ENCODE measurements around the gene RAB8B.

The RAB8B gene

DNA sequence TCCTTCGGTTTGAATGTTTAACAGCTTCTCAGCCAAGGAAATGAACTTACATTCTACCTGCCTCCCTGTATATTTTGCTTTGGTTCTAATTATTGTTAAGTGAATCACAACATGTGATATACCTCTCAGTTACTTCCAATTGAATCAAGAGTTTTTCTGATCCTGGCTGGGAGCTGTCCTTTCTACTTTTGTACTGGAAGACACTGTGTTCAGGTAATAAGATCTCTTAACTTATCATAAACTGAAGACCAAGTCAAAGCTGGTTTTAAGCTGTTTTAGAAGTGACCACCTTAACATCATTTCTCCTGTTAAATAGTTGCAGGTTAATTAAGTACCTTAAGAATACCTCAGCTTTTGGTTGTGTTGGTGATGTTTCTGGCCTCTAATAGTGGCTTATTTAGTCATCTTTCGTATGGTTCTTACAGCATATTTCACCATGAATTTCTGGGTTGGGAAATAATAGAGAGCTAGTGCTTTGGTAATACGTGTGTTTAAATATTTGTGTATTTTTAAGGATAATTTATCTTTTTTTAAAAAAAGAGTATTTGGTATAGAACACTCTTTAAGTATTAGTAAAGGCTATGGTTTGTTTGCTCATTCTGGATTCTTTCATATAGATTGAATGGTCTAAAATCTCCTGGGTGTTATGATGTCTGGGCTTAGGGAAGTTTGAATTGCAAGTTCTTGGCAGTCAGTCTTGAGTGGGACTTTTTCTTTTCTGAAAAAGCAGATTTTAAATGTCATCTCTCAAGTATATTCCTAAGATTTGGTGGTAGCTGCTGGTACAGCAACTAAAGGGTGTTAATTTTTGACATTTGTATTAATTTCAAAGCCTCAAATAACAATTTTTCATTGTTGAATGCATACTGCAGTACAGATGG, 1.6 kb downstream of the RAB8B start:
- TF ChIP-seq ZNF274 (IDR thresholded peaks at IDR 0.05; ENCODE audit: low read depth, low read length): no peak
- H3K4me3 ChIP-seq (ENCODE audit: low read length): peak overlapping the region; percentile 95

DNA sequence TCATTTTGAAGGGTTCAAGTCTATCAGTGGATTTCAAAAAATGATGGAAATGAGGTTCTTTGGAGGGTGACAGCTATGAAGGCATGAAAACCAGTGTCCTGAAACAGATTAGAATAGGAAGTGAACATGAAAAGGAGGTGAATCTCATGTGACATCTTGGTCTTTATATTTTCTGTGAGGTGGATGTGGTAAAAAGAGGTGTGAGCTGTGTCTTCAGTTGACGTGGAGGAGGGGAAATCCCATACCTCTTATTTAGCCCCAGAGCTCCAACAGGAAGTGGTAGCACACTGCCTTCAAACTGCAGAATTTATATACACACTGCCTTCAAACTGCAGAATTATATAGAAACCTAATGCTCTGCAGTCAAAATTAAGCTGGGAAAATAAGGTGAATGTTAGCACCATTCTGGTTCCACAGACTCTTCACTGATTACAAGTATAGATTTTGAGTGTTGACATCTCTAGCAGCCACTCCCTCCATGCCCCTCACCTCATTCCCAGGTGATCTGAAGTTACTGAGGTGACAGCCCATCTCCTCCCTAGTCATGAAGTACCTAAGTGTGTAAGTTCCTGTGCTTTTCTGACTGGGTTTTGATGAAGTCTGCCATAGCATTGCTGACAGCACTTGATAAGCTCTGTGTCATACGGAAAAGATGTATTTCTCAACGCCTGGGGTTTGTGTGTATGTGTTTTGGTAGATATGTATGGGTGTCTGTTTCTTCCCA, 2.7 kb downstream of the RAB8B start:
- no peak for TF ChIP-seq ZNF274 (IDR thresholded peaks at IDR 0.05; ENCODE audit: low read depth, low read length)

DNA sequence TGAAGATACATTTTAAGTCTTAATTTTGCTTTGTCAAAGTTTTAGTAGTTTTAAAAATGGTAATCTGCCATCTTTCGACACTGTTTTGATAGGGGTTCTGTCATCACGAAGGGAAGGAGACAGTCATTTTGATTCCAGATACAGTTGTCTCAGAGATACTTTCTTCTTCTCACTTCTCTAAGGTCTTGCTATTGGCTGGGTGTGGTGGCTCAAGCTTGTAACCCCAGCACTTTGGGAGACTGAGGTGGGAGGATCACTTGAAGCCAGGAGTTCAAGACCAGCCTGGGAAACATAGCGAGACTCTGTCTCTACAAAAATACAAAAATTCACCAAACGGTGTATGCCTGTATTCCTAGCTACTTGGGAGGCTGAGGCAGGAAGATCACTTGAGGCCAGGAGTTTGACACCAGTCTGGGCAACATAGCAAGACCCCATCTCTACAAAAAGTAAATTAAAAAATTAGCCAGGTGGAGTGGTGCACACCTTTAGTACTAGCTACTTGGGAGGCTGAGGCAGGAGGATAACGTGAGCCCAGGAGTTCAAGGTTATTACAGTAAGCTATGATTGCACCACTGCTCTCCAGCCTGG, 3.3 kb downstream of the RAB8B start:
- peak overlapping the region; percentile 74 for H3K4me3 ChIP-seq (ENCODE audit: low read length)
- TF ChIP-seq ZNF274 (IDR thresholded peaks at IDR 0.05; ENCODE audit: low read depth, low read length): no peak

More for the DNA sequence above, 2.7 kb downstream of the RAB8B start:
- H3K4me3 ChIP-seq (ENCODE audit: low read length): peak overlapping the region; percentile 74

DNA sequence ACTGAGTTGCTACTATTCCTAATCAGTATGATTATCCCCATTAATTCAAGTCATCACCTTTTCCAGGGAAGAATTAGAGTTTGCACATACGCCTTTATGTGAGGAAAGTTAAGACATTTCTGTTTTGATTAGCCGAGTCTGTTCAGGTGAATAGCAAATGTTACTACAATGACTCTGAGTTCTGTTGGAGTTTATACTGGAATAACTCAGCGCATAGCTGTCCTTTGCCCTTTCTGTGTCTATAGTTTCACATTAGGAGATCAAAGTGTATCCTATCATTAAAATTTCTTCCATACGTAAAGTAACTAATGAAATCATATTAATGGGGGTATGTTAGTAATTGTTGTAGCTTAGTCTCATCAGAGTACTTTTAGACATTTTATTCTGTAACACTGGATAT, 4.9 kb downstream of the RAB8B start:
- no peak for TF ChIP-seq ZNF274 (IDR thresholded peaks at IDR 0.05; ENCODE audit: low read depth, low read length)
- no peak overlapping the region; the same call in 1 of the 2 replicates for H3K4me3 ChIP-seq (ENCODE audit: low read length)

DNA sequence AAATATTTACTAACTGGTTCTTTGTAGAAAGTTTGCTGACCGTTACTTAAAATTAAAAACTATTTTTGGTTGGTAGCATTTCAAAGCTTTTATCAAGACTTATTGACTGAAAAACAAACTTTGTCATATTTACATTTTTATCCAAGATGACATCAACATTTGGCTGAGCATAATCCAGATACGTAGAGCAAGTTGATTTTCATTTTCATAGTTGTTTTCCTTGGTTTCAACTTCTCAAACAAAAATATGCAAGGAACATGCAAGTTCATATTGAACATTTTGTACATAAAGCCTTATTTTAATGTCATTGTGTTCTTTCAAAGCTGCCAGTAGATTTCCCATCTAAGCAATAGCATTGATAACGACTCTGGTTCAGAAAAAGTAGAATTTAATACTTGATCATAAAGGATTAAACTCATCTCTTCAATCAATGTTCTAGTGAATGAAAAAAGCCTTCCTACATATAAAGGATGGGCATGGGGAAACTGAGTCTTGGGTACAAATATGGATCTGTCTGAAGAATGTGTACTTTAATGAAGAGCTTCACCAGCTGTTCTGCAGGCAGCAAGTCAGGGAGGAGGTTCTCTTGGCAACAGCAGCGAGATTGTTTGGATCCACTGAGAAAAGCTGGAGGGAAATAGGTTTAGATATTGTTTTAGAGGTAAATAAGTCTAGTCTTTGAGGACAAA, 5.6 kb downstream of the RAB8B start:
- TF ChIP-seq ZNF274 (IDR thresholded peaks at IDR 0.05; ENCODE audit: low read depth, low read length): no peak
- H3K4me3 ChIP-seq (ENCODE audit: low read length): no peak overlapping the region; the same call in 1 of the 2 replicates

DNA sequence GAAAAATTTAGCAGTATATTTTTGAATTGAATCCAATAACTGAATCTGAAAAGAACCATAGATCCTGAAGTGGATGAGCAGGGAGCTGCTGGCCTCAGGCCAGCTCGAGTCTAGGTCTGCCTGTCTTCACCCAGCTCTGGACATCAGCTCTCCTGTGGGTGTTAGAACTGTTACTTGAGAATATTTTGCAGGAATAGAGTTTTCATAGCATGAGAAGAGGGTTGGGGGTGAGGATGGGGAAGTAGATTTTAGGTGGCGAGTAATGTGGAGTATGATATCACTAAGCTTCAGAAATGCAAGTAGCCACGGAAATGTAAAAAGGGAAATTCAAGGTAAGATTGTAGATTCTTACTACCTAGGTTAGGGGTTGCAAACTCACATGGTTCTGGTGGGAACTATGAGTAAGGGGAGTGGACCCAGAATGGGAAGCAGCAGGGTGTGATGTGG, 6.2 kb downstream of the RAB8B start:
- TF ChIP-seq ZNF274 (IDR thresholded peaks at IDR 0.05; ENCODE audit: low read depth, low read length): no peak
- peak overlapping the region; percentile 28; the same call in 1 of the 2 replicates for H3K4me3 ChIP-seq (ENCODE audit: low read length)

DNA sequence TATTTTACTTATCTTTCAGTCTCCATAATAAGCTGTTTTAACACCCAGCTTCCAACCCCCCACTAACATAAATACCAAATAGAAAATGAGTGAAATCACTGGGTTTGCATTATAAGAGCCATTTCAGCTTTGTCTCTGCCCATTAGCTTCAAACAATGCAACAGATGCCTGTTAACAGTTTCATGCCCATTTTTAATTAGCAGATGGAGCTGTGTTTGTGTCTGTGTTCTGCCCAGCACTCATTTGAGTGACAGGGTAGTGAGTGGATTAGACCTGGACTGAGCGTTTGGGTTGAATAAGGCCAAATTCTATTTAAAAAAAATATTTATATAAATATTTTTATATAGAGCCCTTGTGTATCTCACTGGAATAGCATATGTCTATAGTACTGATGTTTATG, 7.4 kb downstream of the RAB8B start:
- TF ChIP-seq ZNF274 (IDR thresholded peaks at IDR 0.05; ENCODE audit: low read depth, low read length): no peak
- no peak overlapping the region for H3K4me3 ChIP-seq (ENCODE audit: low read length)

DNA sequence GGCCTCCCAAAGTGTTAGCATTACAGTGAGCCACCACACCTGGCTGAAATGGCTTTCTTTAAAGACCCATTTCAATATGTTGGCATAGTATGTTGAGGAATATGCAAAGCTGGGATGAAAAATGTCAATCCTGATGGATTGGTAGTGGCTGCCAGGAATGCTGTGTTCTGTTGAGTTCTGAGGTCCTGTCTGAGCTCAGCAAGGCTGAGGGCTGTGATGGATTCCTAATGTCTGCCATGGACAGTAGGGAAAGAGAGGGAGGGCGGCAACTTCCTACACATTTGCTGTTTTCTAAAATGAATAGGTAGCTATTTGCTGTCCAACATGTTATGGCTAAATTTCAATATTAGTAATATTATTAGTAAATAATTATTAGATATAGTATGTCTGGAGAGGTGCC, 8.2 kb downstream of the RAB8B start:
- TF ChIP-seq ZNF274 (IDR thresholded peaks at IDR 0.05; ENCODE audit: low read depth, low read length): no peak
- H3K4me3 ChIP-seq (ENCODE audit: low read length): no peak overlapping the region

DNA sequence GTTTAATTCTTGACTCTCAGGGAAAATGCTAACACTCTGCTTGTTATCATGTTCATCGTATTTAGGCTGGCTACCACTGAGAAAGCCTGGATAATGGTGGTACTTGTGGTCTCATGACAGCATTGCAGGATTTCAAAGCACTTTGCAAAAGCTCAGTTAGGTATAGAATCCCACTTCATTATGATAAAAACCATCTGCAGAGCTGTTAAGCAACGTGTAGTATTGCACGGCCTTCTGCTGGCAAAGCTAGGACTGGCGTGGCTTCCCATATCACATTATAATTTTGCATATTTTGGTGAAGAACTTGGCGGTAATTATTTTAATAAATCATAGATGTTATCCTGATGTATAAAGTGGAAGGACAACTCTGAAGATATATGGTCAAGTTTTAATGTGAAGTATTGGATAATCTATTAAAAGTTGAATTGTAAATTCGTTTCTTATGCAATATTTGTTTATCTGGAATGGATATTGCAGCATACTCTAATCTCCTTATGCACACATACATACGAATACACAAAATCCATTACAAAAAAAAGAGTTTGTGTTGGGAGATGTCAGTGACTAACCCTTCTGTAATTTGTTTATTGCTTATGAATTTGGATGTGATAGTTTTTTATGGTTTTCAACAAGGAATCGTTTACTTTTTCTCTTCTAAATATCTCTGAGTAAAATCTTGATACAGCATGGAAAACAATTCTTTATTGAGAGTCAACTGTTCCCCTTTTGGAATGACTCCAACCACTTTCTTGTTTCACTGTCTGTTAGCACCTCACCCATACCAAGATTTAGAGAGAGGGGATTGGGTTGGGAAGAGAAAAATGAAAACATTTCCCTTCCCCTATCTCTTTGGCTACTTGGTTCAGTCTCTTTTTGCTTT, 9.2 kb downstream of the RAB8B start:
- no peak for TF ChIP-seq ZNF274 (IDR thresholded peaks at IDR 0.05; ENCODE audit: low read depth, low read length)

DNA sequence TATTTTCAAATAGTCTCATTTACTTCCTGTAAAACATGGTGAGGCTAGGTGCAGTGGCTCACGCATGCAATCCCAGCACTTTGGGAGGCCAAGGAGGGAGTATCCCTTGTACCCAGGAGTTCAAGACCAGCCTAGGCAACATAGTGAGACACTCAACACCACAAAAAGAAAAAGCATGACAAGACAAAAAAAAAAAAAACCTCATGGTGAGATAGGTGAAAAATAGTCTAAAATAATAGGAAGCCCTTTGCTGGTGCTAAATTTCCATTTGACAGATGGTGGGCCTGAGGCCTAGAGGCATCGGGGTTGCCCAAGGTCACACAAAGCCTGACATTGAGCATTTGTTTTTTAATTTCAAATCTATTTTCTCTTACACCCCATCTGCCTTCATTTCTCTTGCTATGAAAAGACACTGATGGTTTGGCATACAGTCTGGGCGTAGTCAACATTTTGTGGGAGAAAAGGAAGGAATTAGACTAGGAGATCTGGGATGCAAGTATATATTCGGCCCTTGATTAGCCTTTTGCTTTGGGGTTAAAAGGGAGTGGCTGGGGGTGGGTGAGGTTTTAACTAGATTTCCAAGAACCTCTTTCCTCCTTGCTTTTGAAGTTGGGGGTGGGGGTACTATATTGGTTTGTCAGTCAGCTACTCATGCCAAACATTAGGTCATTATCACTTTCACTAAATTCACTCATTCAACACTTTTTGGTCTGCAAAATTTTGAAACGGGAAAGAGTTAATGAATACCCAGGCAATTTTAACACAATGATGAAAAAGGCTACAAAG, 11.3 kb downstream of the RAB8B start:
- H3K4me3 ChIP-seq (ENCODE audit: low read length): no peak overlapping the region
- no peak for TF ChIP-seq ZNF274 (IDR thresholded peaks at IDR 0.05; ENCODE audit: low read depth, low read length)

More for the DNA sequence above, 9.2 kb downstream of the RAB8B start:
- no peak overlapping the region for H3K4me3 ChIP-seq (ENCODE audit: low read length)

DNA sequence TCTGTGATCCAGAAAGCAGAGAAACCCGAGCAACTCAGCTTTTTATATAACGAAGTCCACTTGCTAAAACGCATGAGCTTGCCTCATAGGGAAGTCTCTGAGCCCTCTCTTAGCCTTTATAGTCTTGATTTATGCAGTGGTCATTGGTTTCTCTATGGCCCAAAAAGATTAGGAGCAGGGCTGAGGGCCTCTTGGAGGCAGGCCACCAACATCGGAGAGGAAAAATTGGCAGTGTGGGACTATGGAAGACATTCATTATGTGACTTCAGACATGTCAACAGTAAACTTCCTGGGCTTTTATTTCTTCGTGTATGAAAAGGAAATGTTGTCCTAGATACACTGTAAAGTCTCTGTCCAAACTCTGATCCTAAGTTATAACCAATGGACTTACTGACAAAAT, 13.5 kb downstream of the RAB8B start:
- TF ChIP-seq ZNF274 (IDR thresholded peaks at IDR 0.05; ENCODE audit: low read depth, low read length): no peak
- H3K4me3 ChIP-seq (ENCODE audit: low read length): no peak overlapping the region

DNA sequence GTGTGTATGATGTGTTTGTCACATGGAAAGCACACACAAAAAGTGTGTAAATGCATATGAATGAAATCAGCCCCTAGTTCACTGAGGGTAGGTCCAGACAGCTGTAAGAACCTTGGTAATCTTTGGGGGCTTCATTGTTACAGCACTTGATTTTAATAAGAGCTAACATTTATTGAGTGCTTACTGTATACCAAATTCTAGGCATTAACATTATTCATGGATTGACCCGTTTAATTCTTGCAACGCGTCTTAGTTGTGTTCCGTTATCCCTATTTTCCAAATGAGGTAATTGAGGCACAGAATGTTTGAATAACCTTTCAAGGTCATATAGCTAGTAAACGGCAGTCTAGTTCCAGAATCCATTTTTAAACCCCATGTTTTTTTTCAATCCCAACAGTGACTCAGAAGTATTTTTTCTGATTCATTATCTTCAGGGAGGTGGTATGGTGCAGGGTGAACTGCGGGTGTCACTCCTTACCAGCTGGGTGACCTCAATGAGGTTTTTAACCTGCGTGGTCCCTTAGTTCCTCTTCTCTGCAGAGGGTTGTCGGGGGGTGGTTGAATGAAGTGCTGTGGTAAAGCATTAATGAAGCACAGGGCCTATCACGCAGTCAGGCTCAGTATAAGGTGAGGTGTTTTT, 14.2 kb downstream of the RAB8B start:
- no peak overlapping the region for H3K4me3 ChIP-seq (ENCODE audit: low read length)
- no peak for TF ChIP-seq ZNF274 (IDR thresholded peaks at IDR 0.05; ENCODE audit: low read depth, low read length)

All from GM08714 (cell line).